ENCODE measurements around the gene FAM9B. TPM values are rescaled to one million over a fixed set of nuclear protein-coding genes. Genes with fewer than 3 reads are reported as not detected.

Gene FAM9B
- total RNA-seq, 1 experiment from 2014 or later, result not detected

GRCh38 chrX:9033179-9033578 is 748 bp downstream of the FAM9B start:
- BruUV-seq (replicated peaks), result no TSS peak
- ChIA-PET CTCF (no interaction called here), POLR2A (no interaction called here)
- Histone ChIP-seq H3K27me3 (ENCODE audit: control insufficient read depth, insufficient read depth, low read length) (no peaks in the 10 kb centered on the region), H3K36me3 (ENCODE audit: control insufficient read depth, insufficient read depth, low read length) (no peaks in the 10 kb centered on the region), H3K27ac (ENCODE audit: low read length) (no peak overlapping the region), H3K4me3 (ENCODE audit: low read depth in 2 of 2, low read length in 2 of 2) (no peak overlapping the region), H3K4me1 (ENCODE audit: control insufficient read depth, insufficient read depth, low read length) (no peaks in the 10 kb centered on the region), H3K9me3 (ENCODE audit: control insufficient read depth, insufficient read depth, low read depth, low read length) (no peaks in the 10 kb centered on the region)
- DNase-seq (ENCODE audit: low read depth, low spot score), result no peak
- intact Hi-C loops (cut with micrococcal nuclease; ENCODE audit: unreplicated experiment) (no loop called here), in situ Hi-C loops (cut with HindIII; ENCODE audit: low pct_unique_long_range_greater_than_20kb, low sequenced_read_pairs) (no loop called here)
- no peak for ATAC-seq
- TF ChIP-seq CTCF (IDR thresholded peaks at IDR 0.05) (no peak), POLR2AphosphoS5 (IDR thresholded peaks at IDR 0.05; ENCODE audit: low read depth, low read length) (no peak)

- Histone ChIP-seq H3K4me3 (ENCODE audit: low read depth in 2 of 2, low read length in 2 of 2) (no peak overlapping the region), H3K36me3 (ENCODE audit: control insufficient read depth, insufficient read depth, low read length) (no peaks in the 10 kb centered on the region), H3K27ac (ENCODE audit: low read length) (no peak overlapping the region), H3K4me1 (ENCODE audit: control insufficient read depth, insufficient read depth, low read length) (no peaks in the 10 kb centered on the region), H3K9me3 (ENCODE audit: control insufficient read depth, insufficient read depth, low read depth, low read length) (no peaks in the 10 kb centered on the region), H3K27me3 (ENCODE audit: control insufficient read depth, insufficient read depth, low read length) (no peaks in the 10 kb centered on the region)
- in situ Hi-C loops (cut with HindIII; ENCODE audit: low pct_unique_long_range_greater_than_20kb, low sequenced_read_pairs) (no loop called here), intact Hi-C loops (cut with micrococcal nuclease; ENCODE audit: unreplicated experiment) (no loop called here)
- ATAC-seq (no peak), DNase-seq (ENCODE audit: low read depth, low spot score) (no peak)
- ChIA-PET CTCF (no interaction called here), POLR2A (no interaction called here)
- TF ChIP-seq SIN3A (IDR thresholded peaks at IDR 0.05; ENCODE audit: borderline replicate concordance, insufficient read depth, low read depth, low read length) (no peak), POLR2AphosphoS5 (IDR thresholded peaks at IDR 0.05; ENCODE audit: low read depth, low read length) (no peak), REST (IDR thresholded peaks at IDR 0.05; ENCODE audit: insufficient read depth in 1 of 2, low read depth in 2 of 2, low read length in 1 of 2) (no peak), CTCF (IDR thresholded peaks at IDR 0.05) (no peak), TCF7L2 (IDR thresholded peaks at IDR 0.05; ENCODE audit: low read depth, low read length) (no peak)
- BruUV-seq (replicated peaks), result no TSS peak
These were observed 10.6 kb downstream of the FAM9B start for GRCh38 chrX:9023293-9023692.

- no peaks in the 10 kb centered on the region for H3K9me3 ChIP-seq (ENCODE audit: control insufficient read depth, insufficient read depth, low read depth, low read length)
- BruUV-seq (replicated peaks), result no TSS peak
- in situ Hi-C loops (cut with HindIII; ENCODE audit: low pct_unique_long_range_greater_than_20kb, low sequenced_read_pairs), result no loop called here
- intact Hi-C loops (cut with micrococcal nuclease; ENCODE audit: unreplicated experiment), result no loop called here
- no peaks in the 10 kb centered on the region for H3K4me1 ChIP-seq (ENCODE audit: control insufficient read depth, insufficient read depth, low read length)
- ChIA-PET POLR2A (no interaction called here), CTCF (no interaction called here)
- H3K36me3 ChIP-seq (ENCODE audit: control insufficient read depth, insufficient read depth, low read length), result no peaks in the 10 kb centered on the region
- no peak for TF ChIP-seq SIN3A (IDR thresholded peaks at IDR 0.05; ENCODE audit: borderline replicate concordance, insufficient read depth, low read depth, low read length)
- TF ChIP-seq CTCF (IDR thresholded peaks at IDR 0.05), result no peak
- TF ChIP-seq REST (IDR thresholded peaks at IDR 0.05; ENCODE audit: insufficient read depth in 1 of 2, low read depth in 2 of 2, low read length in 1 of 2), result no peak
- TF ChIP-seq POLR2AphosphoS5 (IDR thresholded peaks at IDR 0.05; ENCODE audit: low read depth, low read length), result no peak
- TF ChIP-seq TCF7L2 (IDR thresholded peaks at IDR 0.05; ENCODE audit: low read depth, low read length), result no peak
- no peaks in the 10 kb centered on the region for H3K27me3 ChIP-seq (ENCODE audit: control insufficient read depth, insufficient read depth, low read length)
- ATAC-seq (no peak), DNase-seq (ENCODE audit: low read depth, low spot score) (no peak)
- H3K27ac ChIP-seq (ENCODE audit: low read length), result no peak overlapping the region
- no peak overlapping the region for H3K4me3 ChIP-seq (ENCODE audit: low read depth in 2 of 2, low read length in 2 of 2)
These were observed 14.8 kb downstream of the FAM9B start for GRCh38 chrX:9019151-9019550.

Data from Panc1 (cell line).